Activated naive CD4-positive, alpha-beta T cell treated with Interleukin-2 at 50 U/mL for 16 hours (primary cell): ENCODE measurements around the gene UGP2.

ENCODE experiments used
- DNase-seq: peaks from one replicate; pipeline ENCODE4 v3.0.0-alpha.2; 2020

Gene UGP2

DNA sequence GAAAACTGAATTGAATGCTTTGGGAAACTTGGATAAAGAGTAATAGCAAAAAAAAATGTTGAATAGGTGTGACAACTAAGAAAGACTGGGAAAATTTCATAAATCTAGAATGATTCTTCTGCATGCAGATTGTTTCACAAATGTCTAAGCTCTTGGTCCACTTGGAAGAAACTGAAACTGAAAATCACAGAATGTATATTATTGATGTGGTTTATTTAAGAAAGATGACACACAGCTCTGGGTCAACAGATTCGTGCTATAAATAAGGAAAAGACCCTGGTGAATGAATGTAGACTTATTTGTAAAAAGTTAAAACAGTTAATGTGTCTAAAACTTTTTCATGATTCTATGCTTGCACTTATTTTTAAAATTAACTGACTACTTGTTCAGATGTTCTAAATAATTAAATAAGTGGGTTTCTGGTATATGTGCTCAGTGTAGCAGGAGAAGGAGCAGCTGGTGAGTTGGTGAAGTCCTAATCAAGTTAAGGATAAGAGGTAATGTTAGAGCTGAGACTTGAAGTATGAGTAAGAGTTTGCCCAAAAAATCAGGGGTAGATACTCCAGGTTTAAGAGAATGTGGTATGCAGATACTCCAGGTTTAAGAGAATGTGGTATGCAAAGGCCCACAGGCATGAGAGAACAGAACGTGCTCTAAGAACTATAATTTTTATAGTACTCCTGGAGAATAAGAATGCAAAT lies 24.5 kb downstream of the UGP2 start:
- no peak for DNase-seq

DNA sequence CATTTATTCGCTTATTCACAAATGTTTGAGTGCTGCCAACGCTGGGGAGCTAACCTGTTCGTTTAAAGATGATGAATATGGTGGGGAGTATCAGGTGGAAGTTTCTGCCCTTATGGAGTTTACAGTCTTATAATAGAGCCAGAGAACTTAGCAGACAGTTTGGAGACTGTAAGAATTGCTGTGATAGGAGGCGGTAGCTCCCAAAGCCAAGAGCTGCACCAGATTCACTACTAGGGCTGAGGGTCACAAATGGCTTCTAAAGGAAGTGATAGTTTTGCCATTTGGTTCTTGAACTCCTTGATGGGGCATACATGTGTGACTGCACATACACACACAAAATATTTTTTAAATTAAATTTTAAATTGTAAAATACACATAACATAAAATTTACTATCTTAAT lies 29.0 kb downstream of the UGP2 start:
- no peak for DNase-seq

- DNase-seq: no peak
These were observed 30.2 kb downstream of the UGP2 start for GRCh38 chr2:63871864-63872263.

GRCh38 chr2:63872571-63873328 lies 31.1 kb downstream of the UGP2 start:
- no peak for DNase-seq

- DNase-seq: no peak
These were observed 32.8 kb downstream of the UGP2 start for GRCh38 chr2:63874204-63875130.

- DNase-seq: no peak
These were observed 33.4 kb downstream of the UGP2 start for GRCh38 chr2:63875131-63875527.

GRCh38 chr2:63875559-63876245 lies 34.0 kb downstream of the UGP2 start:
- DNase-seq: no peak

GRCh38 chr2:63876311-63876710 lies 34.6 kb downstream of the UGP2 start:
- no peak for DNase-seq

DNA sequence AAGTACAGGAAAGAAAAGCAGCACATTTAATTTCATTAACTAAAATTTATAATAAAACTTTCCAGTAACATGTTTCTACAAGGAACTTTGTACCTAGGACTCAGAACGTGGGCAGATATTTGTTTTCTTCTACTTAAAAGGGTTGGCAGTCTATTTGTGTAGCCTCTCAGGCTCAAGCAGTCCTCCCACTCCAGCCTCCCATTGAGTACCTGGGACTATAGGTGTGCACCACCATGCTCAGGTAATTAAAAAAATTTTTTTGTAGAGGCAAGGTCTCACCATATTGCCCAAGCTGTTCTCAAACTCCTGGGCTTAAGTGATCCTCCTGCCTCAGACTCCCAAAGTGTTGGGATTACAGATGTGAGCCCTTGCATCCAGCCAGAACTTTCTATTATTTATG lies 36.8 kb downstream of the UGP2 start:
- no peak for DNase-seq

DNA sequence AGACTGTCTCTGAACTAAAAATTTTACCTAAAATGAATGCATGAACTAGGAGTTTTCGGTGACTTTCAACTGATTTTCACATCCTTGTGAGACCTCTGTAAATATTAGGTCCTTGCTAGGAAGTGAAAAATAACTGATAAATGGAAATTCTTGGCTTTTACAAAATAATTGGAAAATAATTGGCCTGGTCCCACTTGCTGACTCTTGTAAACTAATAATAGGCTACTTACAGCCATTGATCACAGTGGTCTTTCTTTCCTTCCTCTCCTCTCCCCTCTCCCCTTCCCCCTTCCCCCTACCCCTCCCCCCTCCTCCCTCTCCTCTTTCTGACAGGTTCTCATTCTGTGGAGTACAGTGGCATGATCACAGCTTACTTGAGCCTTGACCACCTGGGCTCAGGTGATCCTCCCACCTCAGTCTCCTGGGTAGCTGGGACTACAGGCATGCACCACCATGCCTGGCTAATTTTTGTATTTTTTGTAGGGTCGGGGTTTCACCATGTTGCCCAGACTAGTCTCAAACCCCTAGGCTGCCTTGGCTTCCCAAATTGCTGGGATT lies 38.3 kb downstream of the UGP2 start:
- no peak for DNase-seq

DNA sequence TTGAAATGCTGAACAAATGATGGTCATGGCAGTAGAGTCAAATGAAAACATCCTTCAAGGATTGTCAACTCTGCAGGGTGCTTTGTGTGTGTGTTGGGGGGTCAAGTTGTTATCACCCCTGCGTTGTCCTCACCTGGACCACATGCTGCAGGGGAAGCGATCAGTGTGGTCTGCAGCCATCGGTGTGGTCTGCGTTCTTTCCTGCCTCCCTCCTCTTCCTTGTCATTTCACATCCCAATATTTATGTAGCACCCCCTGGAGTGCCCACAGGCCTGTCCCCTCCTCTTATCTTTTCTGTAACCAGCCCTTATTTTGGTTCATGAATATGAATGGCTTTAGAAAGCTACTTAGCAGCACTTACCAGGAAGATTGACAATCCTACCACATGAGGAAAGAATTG lies 38.9 kb downstream of the UGP2 start:
- no peak for DNase-seq

GRCh38 chr2:63881205-63881604 lies 39.5 kb downstream of the UGP2 start:
- no peak for DNase-seq

DNA sequence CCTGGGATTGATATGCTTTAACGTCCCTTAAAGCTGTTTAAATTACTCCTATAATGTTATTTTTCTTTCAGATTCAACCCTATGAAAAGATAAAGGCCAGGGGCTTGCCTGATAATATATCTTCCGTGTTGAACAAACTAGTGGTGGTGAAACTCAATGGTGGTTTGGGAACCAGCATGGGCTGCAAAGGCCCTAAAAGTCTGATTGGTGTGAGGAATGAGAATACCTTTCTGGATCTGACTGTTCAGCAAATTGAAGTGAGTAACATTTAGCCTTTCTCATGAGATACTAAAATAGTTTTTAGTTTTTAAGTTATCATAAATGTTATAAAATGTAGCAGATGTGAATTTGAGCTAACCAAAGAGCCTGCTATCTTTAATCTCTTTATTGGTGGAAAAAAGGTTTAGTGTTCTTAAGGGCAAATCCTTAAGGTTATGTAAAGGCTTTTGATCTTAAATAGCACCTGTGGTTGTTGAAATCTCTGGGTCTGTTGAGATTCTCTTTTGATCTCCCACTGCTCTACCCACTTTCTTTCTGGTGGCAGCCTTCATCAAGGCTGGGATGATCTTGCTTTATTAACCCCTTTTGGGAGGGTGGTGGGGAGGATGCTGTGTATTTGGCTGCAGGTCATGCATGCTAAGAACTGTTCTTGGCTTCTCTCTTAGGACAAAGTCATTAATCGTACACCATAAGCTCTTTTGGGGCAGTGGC lies 40.9 kb downstream of the UGP2 start:
- no peak for DNase-seq

DNA sequence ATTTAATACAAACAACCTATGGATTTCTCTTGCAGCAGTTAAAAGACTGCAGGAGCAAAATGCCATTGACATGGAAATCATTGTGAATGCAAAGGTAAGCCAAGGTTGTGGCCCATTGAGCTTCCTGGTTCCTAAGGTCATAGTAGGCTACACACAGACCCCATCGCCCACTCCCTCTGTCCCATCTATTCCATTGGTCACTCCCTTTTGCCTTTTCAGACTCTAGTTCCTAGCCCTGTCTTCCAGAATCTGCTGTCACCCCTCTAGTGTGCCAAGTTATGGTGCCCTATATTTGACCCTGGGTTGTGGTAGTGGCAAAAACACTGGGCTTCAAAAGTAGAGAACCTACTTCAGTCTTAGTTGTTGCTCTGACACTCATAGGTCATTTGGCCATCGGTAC lies 44.7 kb downstream of the UGP2 start:
- DNase-seq: no peak

DNA sequence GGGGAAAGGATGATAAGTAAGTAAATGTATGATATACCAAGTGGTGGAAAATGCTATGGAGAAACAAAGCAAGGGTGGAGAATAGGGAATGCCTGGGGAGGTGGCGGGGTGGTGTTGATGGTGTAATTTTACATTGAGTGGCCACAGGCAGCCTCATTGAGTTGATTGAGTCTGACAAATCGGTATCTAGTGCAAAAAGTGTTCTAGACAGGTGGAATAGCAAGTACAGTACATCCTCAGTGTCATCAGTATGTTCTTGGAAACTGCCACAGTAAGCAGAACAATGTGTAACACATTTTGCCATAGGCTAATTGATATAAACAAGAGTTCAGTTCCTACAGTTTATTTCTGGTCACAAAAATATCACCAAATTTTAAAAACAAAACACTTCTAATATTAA lies 46.4 kb downstream of the UGP2 start:
- no peak for DNase-seq

- peak; percentile 41 for DNase-seq
These were observed 47.0 kb downstream of the UGP2 start for GRCh38 chr2:63888490-63889402.

GRCh38 chr2:63890678-63891077 lies 49.0 kb downstream of the UGP2 start:
- no peak for DNase-seq

DNA sequence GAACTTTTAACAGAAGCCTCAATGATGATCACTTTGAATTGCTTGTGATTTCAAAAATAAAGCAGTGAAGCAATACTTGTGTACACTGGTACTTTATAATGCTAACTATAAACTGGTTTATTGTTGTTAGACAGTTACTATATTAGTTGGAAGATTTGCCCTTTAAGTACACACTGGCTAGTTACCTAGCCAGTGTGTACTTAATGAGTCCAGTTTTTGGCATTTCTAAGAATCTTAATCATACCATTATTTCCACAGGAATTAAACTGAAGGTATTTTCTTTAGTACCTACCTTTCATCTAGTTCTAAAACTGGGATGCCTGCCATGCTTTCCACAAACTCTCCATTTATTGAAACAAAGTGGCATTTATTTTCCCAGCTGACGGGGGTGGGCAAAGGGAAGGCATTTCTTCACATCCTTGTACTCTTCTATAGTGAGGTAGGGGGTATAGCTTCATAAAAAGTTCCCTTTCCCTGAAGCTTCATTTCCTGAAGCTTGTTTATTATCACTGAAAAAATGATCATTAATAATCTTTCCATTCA lies 49.9 kb downstream of the UGP2 start:
- DNase-seq: no peak

DNA sequence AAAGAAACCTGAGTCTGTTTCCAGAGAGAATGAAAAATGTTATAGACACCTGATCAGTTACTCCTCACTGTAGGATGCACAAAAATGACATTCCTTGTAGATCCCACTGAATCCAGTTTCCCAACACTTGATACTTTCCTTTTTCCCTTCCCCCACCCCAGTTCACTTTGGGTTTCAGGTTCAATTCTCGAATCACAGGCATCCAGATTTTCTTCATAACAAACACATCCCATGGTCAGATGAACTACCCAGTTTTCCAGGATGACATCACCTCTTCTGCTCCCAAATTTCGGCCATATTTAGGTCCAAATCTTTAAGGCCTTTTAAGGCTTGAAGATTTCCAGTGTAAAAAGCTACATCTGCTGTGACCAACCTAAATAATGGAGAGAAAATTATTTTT lies 51.5 kb downstream of the UGP2 start:
- no peak for DNase-seq

DNA sequence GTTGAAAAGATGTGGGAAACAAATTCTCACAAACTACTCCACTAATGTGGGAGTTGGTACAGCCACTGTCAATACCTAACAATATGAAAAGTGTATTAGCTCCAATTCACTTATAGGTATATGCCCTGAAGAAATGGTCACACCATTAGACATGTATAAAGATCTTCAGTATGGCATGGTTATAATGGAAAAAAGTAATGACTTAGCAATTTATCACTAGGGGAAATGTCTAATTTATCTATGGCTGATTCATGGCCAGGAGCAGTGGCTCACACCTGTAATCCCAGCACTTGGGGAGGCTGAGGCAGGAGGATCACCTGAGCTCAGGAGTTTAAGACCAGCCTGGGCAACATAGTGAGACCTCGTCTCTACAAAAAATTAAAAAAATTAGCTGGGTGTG lies 52.5 kb downstream of the UGP2 start:
- no peak for DNase-seq

DNA sequence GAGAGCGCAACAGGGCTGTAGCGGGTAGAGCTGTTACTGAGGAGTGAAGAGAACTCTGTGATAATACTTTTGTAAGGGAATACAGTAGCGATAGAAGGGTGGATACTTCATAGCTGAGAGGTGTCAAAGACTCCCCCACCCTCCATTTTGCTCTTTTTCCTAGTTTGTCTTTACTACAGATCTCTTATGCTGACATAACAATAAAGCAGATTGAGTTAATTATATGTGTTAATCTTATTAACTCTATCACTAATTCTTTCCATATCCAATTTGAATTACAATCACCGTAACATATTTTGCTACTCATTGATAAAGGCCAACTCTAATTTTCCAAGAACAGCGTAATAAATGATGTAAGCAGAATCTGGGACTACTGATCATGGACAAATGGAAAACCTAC lies 57.1 kb downstream of the UGP2 start:
- DNase-seq: no peak
